ENCODE results near the gene PAQR4.

The PAQR4 gene

GRCh38 chr16:2955779-2956578 lies 13.2 kb upstream of the PAQR4 start:
- H3K18ac ChIP-seq (ENCODE audit: low read length): peak overlapping the region; percentile 28
- no peak overlapping the region for H3K27ac ChIP-seq (replicated peaks; ENCODE audit: low read length)
- peaks cover 2% of the 10 kb centered on the region for H3K79me1 ChIP-seq (ENCODE audit: low read depth, low read length)
- peak overlapping the region; percentile 86 for H2AK5ac ChIP-seq (ENCODE audit: low read depth, low read length)
- H4K91ac ChIP-seq (ENCODE audit: low read depth, low read length, poor library complexity): no peak overlapping the region
- H3K4ac ChIP-seq (ENCODE audit: low read length): peak overlapping the region; percentile 37
- peak overlapping the region; percentile 97 for H3K14ac ChIP-seq (ENCODE audit: low read length)
- peak overlapping the region; percentile 72 for H2AFZ ChIP-seq (ENCODE audit: low read length)
- no peak overlapping the region for H3K9ac ChIP-seq (ENCODE audit: low read depth, low read length, poor library complexity)
- no peak overlapping the region for H2BK120ac ChIP-seq (ENCODE audit: low read depth, low read length)
- H2BK15ac ChIP-seq (ENCODE audit: low read length): no peak overlapping the region
- peak overlapping the region; percentile 55 for H3K23ac ChIP-seq (ENCODE audit: low read depth, low read length, poor library complexity)
- H3K4me1 ChIP-seq (ENCODE audit: control insufficient read depth in 2 of 2, insufficient read depth in 1 of 2, low read depth in 1 of 2, low read length in 2 of 2): peaks cover 0 to 7% of the 10 kb centered on the region in 2 donors
- no peak overlapping the region for H2BK12ac ChIP-seq (ENCODE audit: low read length)
- no peak overlapping the region for H4K8ac ChIP-seq (ENCODE audit: low read depth, low read length)
- whole genome bisulfite sequencing, 2 donors (ENCODE audit: extremely low coverage in 2 of 2, insufficient read length in 2 of 2, insufficient replicate concordance in 1 of 2): no CpG with 5 or more reads among the region's 21 CpGs
- no peaks in the 10 kb centered on the region for H3K9me3 ChIP-seq (replicated peaks in 1 of 2; ENCODE audit: control insufficient read depth in 2 of 2, insufficient read depth in 1 of 2, low read depth in 1 of 2, low read length in 2 of 2)
- no peak overlapping the region for H2BK5ac ChIP-seq (ENCODE audit: low read length)
- DNase-seq (ENCODE audit: low spot score): no peak
- no peaks in the 10 kb centered on the region for H3K36me3 ChIP-seq (replicated peaks in 1 of 2; ENCODE audit: control insufficient read depth in 2 of 2, insufficient read depth in 2 of 2, low read length in 2 of 2)
- no peak overlapping the region for H3K4me3 ChIP-seq (ENCODE audit: low read length in 2 of 2)
- no peaks in the 10 kb centered on the region for H3K27me3 ChIP-seq (ENCODE audit: control insufficient read depth in 3 of 3, insufficient read depth in 3 of 3, low read depth in 1 of 3, low read length in 3 of 3)
- H3K4me2 ChIP-seq (ENCODE audit: insufficient read depth, low read length, poor library complexity, severe bottlenecking): no peak overlapping the region

GRCh38 chr16:2956579-2956956 lies 12.6 kb upstream of the PAQR4 start:
- no peak overlapping the region for H3K4me2 ChIP-seq (ENCODE audit: insufficient read depth, low read length, poor library complexity, severe bottlenecking)
- H2BK120ac ChIP-seq (ENCODE audit: low read depth, low read length): no peak overlapping the region
- H3K4me1 ChIP-seq (ENCODE audit: control insufficient read depth in 2 of 2, insufficient read depth in 1 of 2, low read depth in 1 of 2, low read length in 2 of 2): peaks cover 0 to 7% of the 10 kb centered on the region in 2 donors
- no peak overlapping the region for H4K8ac ChIP-seq (ENCODE audit: low read depth, low read length)
- peak overlapping the region; percentile 97 for H3K14ac ChIP-seq (ENCODE audit: low read length)
- H3K18ac ChIP-seq (ENCODE audit: low read length): no peak overlapping the region
- no peak overlapping the region for H3K23ac ChIP-seq (ENCODE audit: low read depth, low read length, poor library complexity)
- H2BK12ac ChIP-seq (ENCODE audit: low read length): no peak overlapping the region
- H2BK15ac ChIP-seq (ENCODE audit: low read length): no peak overlapping the region
- H2AK5ac ChIP-seq (ENCODE audit: low read depth, low read length): peak overlapping the region; percentile 86
- H2AFZ ChIP-seq (ENCODE audit: low read length): peak overlapping the region; percentile 72
- no peak overlapping the region for H3K27ac ChIP-seq (replicated peaks; ENCODE audit: low read length)
- no peaks in the 10 kb centered on the region for H3K9me3 ChIP-seq (replicated peaks in 1 of 2; ENCODE audit: control insufficient read depth in 2 of 2, insufficient read depth in 1 of 2, low read depth in 1 of 2, low read length in 2 of 2)
- no CpG with 5 or more reads among the region's 11 CpGs for WGBS, 2 donors (ENCODE audit: extremely low coverage in 2 of 2, insufficient read length in 2 of 2, insufficient replicate concordance in 1 of 2)
- no peak overlapping the region for H3K4me3 ChIP-seq (ENCODE audit: low read length in 2 of 2)
- H4K91ac ChIP-seq (ENCODE audit: low read depth, low read length, poor library complexity): no peak overlapping the region
- H3K79me1 ChIP-seq (ENCODE audit: low read depth, low read length): peaks cover 2% of the 10 kb centered on the region
- no peak overlapping the region for H2BK5ac ChIP-seq (ENCODE audit: low read length)
- no peak for DNase-seq (ENCODE audit: low spot score)
- H3K27me3 ChIP-seq (ENCODE audit: control insufficient read depth in 3 of 3, insufficient read depth in 3 of 3, low read depth in 1 of 3, low read length in 3 of 3): no peaks in the 10 kb centered on the region
- H3K9ac ChIP-seq (ENCODE audit: low read depth, low read length, poor library complexity): no peak overlapping the region
- no peak overlapping the region for H3K4ac ChIP-seq (ENCODE audit: low read length)
- H3K36me3 ChIP-seq (replicated peaks in 1 of 2; ENCODE audit: control insufficient read depth in 2 of 2, insufficient read depth in 2 of 2, low read length in 2 of 2): no peaks in the 10 kb centered on the region

DNA sequence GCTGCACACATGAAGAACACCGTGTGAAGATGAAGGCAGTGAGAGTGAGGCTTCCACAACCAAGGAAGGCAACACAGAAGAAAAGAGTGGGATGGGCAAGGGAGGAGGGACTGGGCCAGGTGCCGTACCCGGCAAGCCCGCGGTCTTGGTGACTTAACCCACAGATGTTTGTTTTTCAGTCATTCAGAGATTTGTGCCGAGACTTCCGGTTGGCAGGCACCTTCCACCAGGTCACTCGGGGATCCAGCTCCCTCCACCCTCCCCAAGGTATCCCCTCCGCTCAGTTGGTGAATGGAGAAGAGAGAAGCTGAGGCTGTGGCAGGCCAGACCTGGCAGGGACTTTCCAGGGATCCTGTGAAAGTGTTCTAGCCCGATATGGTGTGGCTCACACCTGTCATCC lies 9.9 kb upstream of the PAQR4 start:
- Histone ChIP-seq H2BK120ac (ENCODE audit: low read depth, low read length) (no peak overlapping the region), H3K18ac (ENCODE audit: low read length) (no peak overlapping the region)
- no CpG with 5 or more reads among the region's 10 CpGs for WGBS, 2 donors (ENCODE audit: extremely low coverage in 2 of 2, insufficient read length in 2 of 2, insufficient replicate concordance in 1 of 2)

DNA sequence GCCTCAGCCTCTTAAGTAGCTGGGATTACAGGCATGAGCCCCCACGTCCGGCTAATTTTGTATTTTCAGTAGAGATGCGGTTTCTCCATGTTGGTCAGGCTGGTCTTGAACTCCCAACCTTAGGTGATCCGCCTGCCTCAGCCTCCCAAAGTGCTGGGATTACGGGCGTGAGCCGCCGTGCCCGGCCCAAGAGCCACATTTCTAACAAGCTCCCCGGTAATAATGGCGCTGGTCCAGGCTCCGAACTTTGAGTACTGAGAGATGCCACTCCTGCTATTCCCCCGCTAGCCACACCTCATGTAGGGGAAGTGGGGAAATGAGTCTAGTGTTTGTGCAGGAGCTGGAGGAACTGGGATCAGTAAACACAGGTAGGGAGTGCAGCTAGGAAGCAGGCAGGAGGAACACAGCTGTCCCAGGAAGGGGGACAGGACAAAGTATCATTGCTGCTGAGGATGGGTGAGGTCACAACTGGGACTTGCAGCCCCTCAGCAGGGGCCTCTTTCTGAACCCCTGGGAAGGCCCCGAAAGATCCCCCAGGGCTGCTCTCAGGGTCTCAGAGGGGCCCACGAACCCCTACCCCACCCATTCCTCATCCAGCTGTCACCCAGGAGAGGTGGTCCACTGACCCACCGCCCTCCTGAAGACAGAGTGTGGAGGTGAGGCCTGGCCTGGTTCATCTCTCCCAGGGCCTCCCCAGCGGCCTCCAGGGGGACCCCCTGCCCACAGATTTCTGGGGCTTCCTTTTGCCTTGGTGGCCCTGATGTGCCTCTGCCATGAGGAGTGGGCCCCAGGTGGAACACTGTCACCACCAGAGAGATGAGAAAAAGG lies 8.8 kb upstream of the PAQR4 start:
- no peak for DNase-seq (ENCODE audit: low spot score)
- H2BK12ac ChIP-seq (ENCODE audit: low read length): no peak overlapping the region
- no peak overlapping the region for H3K4ac ChIP-seq (ENCODE audit: low read length)
- H2BK120ac ChIP-seq (ENCODE audit: low read depth, low read length): no peak overlapping the region
- no peak overlapping the region for H3K4me2 ChIP-seq (ENCODE audit: insufficient read depth, low read length, poor library complexity, severe bottlenecking)
- peaks cover 4% of the 10 kb centered on the region for H3K79me1 ChIP-seq (ENCODE audit: low read depth, low read length)
- WGBS, 2 donors (ENCODE audit: extremely low coverage in 2 of 2, insufficient read length in 2 of 2, insufficient replicate concordance in 1 of 2): no CpG with 5 or more reads among the region's 17 CpGs
- H2BK15ac ChIP-seq (ENCODE audit: low read length): peak overlapping the region; percentile 67
- no peak overlapping the region for H3K23ac ChIP-seq (ENCODE audit: low read depth, low read length, poor library complexity)
- peak overlapping the region; percentile 81 for H2AK5ac ChIP-seq (ENCODE audit: low read depth, low read length)
- H2AFZ ChIP-seq (ENCODE audit: low read length): no peak overlapping the region
- no peak overlapping the region for H3K18ac ChIP-seq (ENCODE audit: low read length)
- H2BK5ac ChIP-seq (ENCODE audit: low read length): no peak overlapping the region
- peaks cover 0 to 21% (median 20%) of the 10 kb centered on the region in 3 experiments for H3K27me3 ChIP-seq (ENCODE audit: control insufficient read depth in 3 of 3, insufficient read depth in 3 of 3, low read depth in 1 of 3, low read length in 3 of 3)
- H3K4me1 ChIP-seq (ENCODE audit: control insufficient read depth in 2 of 2, insufficient read depth in 1 of 2, low read depth in 1 of 2, low read length in 2 of 2): peaks cover 8 to 21% of the 10 kb centered on the region in 2 donors
- H3K27ac ChIP-seq (replicated peaks; ENCODE audit: low read length): no peak overlapping the region
- no peak overlapping the region for H3K4me3 ChIP-seq (ENCODE audit: low read length in 2 of 2)
- H3K9me3 ChIP-seq (replicated peaks in 1 of 2; ENCODE audit: control insufficient read depth in 2 of 2, insufficient read depth in 1 of 2, low read depth in 1 of 2, low read length in 2 of 2): no peaks in the 10 kb centered on the region
- H3K14ac ChIP-seq (ENCODE audit: low read length): no peak overlapping the region
- no peak overlapping the region for H4K91ac ChIP-seq (ENCODE audit: low read depth, low read length, poor library complexity)
- no peak overlapping the region for H4K8ac ChIP-seq (ENCODE audit: low read depth, low read length)
- H3K9ac ChIP-seq (ENCODE audit: low read depth, low read length, poor library complexity): no peak overlapping the region
- no peaks in the 10 kb centered on the region for H3K36me3 ChIP-seq (replicated peaks in 1 of 2; ENCODE audit: control insufficient read depth in 2 of 2, insufficient read depth in 2 of 2, low read length in 2 of 2)

More for the DNA sequence above, 9.9 kb upstream of the PAQR4 start:
- H3K4me1 ChIP-seq (ENCODE audit: control insufficient read depth in 2 of 2, insufficient read depth in 1 of 2, low read depth in 1 of 2, low read length in 2 of 2): peaks cover 3 to 17% of the 10 kb centered on the region in 2 donors
- H2AK5ac ChIP-seq (ENCODE audit: low read depth, low read length): no peak overlapping the region
- H2BK5ac ChIP-seq (ENCODE audit: low read length): no peak overlapping the region
- no peak overlapping the region for H3K4me3 ChIP-seq (ENCODE audit: low read length in 2 of 2)
- no peaks in the 10 kb centered on the region for H3K9me3 ChIP-seq (replicated peaks in 1 of 2; ENCODE audit: control insufficient read depth in 2 of 2, insufficient read depth in 1 of 2, low read depth in 1 of 2, low read length in 2 of 2)
- H3K14ac ChIP-seq (ENCODE audit: low read length): no peak overlapping the region
- peaks cover 2% of the 10 kb centered on the region for H3K79me1 ChIP-seq (ENCODE audit: low read depth, low read length)
- H4K91ac ChIP-seq (ENCODE audit: low read depth, low read length, poor library complexity): no peak overlapping the region
- H3K36me3 ChIP-seq (replicated peaks in 1 of 2; ENCODE audit: control insufficient read depth in 2 of 2, insufficient read depth in 2 of 2, low read length in 2 of 2): no peaks in the 10 kb centered on the region
- H4K8ac ChIP-seq (ENCODE audit: low read depth, low read length): no peak overlapping the region
- no peak overlapping the region for H3K27ac ChIP-seq (replicated peaks; ENCODE audit: low read length)
- H3K4ac ChIP-seq (ENCODE audit: low read length): no peak overlapping the region
- no peak overlapping the region for H3K4me2 ChIP-seq (ENCODE audit: insufficient read depth, low read length, poor library complexity, severe bottlenecking)
- DNase-seq (ENCODE audit: low spot score): no peak
- H2BK12ac ChIP-seq (ENCODE audit: low read length): no peak overlapping the region
- no peak overlapping the region for H2AFZ ChIP-seq (ENCODE audit: low read length)
- no peak overlapping the region for H3K23ac ChIP-seq (ENCODE audit: low read depth, low read length, poor library complexity)
- no peak overlapping the region for H2BK15ac ChIP-seq (ENCODE audit: low read length)
- peaks cover 0 to 19% (median 18%) of the 10 kb centered on the region in 3 experiments for H3K27me3 ChIP-seq (ENCODE audit: control insufficient read depth in 3 of 3, insufficient read depth in 3 of 3, low read depth in 1 of 3, low read length in 3 of 3)
- H3K9ac ChIP-seq (ENCODE audit: low read depth, low read length, poor library complexity): no peak overlapping the region
